Measurements from ENCODE around the gene MATN3. TPM values are rescaled to one million over a fixed set of nuclear protein-coding genes. Genes with fewer than 3 reads are reported as not detected.

Gene MATN3
- polyA plus RNA-seq, 1 donor (not counting 4 experiments of a cell fraction or from before 2014, with no cell fraction given), result 1.4 TPM

DNA sequence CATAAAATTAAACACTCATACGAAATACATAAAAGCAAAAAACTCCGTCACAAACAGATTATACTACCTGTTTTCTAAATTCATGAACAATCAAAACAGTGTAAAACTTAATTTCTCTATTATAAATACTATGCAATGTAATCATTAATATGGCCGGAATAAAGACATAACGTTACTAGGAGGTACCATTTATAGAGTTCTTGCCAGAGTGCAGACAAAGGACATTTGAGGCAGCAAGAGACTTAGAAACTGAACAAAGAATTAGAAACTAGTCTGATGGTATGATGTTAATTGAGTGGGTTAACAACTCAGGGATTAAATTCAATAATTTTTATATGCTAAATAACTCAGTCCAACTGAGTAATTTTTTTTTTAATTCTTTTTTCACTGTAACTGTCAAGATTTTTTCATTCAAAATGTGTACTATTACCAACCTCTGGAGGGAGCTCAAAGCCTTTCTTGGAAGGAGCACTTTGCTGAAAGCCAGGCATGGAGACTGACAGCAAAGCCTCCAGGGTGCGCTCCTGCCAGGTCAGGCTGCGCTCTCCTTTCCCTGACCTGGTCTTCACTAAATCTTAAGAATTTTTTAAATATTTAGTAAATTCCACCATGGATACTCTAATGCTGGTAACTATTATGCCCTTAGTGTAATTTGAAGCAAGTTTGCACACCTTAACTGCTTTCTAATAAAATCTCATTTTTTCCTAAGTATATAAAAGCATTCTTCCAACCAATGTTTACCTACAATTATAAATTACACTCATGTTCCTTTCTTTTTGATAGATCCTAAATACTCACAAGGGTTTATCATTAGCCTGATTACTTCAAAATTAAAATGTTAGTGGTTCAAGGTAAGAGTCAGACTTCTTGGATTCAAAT is 56.7 kb downstream of the MATN3 start:
- TF ChIP-seq CTCF (optimal IDR thresholded peaks at IDR 0.05 in 1 of 3, IDR thresholded peaks at IDR 0.05 in 1 of 3, conservative IDR thresholded peaks at IDR 0.05 in 1 of 3; ENCODE audit: extremely low read depth in 1 of 3, insufficient read depth in 2 of 3, low read length in 3 of 3) (peak; percentile 79 to 85 (median 83)), EZH2 (IDR thresholded peaks at IDR 0.05; ENCODE audit: low read length) (no peak)
- DNase-seq (ENCODE audit: low read depth, low spot score) (peak; percentile 21), FAIRE-seq (peak; percentile 89)
- Histone ChIP-seq H3K9me3 (ENCODE audit: control insufficient read depth, low read depth, low read length) (no peaks in the 10 kb centered on the region), H3K4me3 (ENCODE audit: control insufficient read depth in 2 of 3, extremely low read depth in 1 of 3, insufficient read depth in 2 of 3, low read depth in 1 of 3, low read length in 3 of 3) (no peak overlapping the region), H3K36me3 (ENCODE audit: control insufficient read depth in 2 of 2, extremely low read depth in 1 of 2, insufficient read depth in 2 of 2, low read length in 2 of 2) (peaks cover 2 to 5% of the 10 kb centered on the region in 2 experiments), H2AFZ (ENCODE audit: control insufficient read depth, low read length) (no peak overlapping the region), H3K9ac (ENCODE audit: control insufficient read depth, extremely low read depth, insufficient read depth, low read length) (no peak overlapping the region), H3K27ac (ENCODE audit: control insufficient read depth, insufficient read depth, low read length) (no peak overlapping the region), H4K20me1 (ENCODE audit: control insufficient read depth, extremely low read depth, insufficient read depth, low read length) (no peaks in the 10 kb centered on the region), H3K79me2 (ENCODE audit: control insufficient read depth, insufficient read depth, low read length) (no peaks in the 10 kb centered on the region), H3K4me2 (ENCODE audit: control insufficient read depth, extremely low read depth, insufficient read depth, low read depth, low read length) (no peak overlapping the region), H3K9me1 (ENCODE audit: control insufficient read depth, extremely low read depth, insufficient read depth, low read length) (no peaks in the 10 kb centered on the region), H3K27me3 (ENCODE audit: control insufficient read depth, extremely low read depth, insufficient read depth, low read length) (no peaks in the 10 kb centered on the region), H3K4me1 (ENCODE audit: control insufficient read depth, extremely low read depth, insufficient read depth, low read length) (no peaks in the 10 kb centered on the region)
- dilution Hi-C loops (cut with MboI; ENCODE audit: extremely low pct_ligation_motif_present, low sequenced_read_pairs), result no loop called here

- dilution Hi-C loops (cut with MboI; ENCODE audit: extremely low pct_ligation_motif_present, low sequenced_read_pairs), result no loop called here
- Histone ChIP-seq H3K4me3 (ENCODE audit: control insufficient read depth in 2 of 3, extremely low read depth in 1 of 3, insufficient read depth in 2 of 3, low read depth in 1 of 3, low read length in 3 of 3) (no peak overlapping the region), H3K36me3 (ENCODE audit: control insufficient read depth in 2 of 2, extremely low read depth in 1 of 2, insufficient read depth in 2 of 2, low read length in 2 of 2) (peaks cover 2 to 7% of the 10 kb centered on the region in 2 experiments), H3K4me1 (ENCODE audit: control insufficient read depth, extremely low read depth, insufficient read depth, low read length) (no peaks in the 10 kb centered on the region), H3K27ac (ENCODE audit: control insufficient read depth, insufficient read depth, low read length) (no peak overlapping the region), H2AFZ (ENCODE audit: control insufficient read depth, low read length) (no peak overlapping the region), H3K27me3 (ENCODE audit: control insufficient read depth, extremely low read depth, insufficient read depth, low read length) (no peaks in the 10 kb centered on the region), H4K20me1 (ENCODE audit: control insufficient read depth, extremely low read depth, insufficient read depth, low read length) (no peaks in the 10 kb centered on the region), H3K9me3 (ENCODE audit: control insufficient read depth, low read depth, low read length) (no peaks in the 10 kb centered on the region), H3K4me2 (ENCODE audit: control insufficient read depth, extremely low read depth, insufficient read depth, low read depth, low read length) (no peak overlapping the region), H3K79me2 (ENCODE audit: control insufficient read depth, insufficient read depth, low read length) (no peaks in the 10 kb centered on the region), H3K9me1 (ENCODE audit: control insufficient read depth, extremely low read depth, insufficient read depth, low read length) (no peaks in the 10 kb centered on the region), H3K9ac (ENCODE audit: control insufficient read depth, extremely low read depth, insufficient read depth, low read length) (no peak overlapping the region)
- no peak for DNase-seq (ENCODE audit: low read depth, low spot score)
- TF ChIP-seq CTCF (optimal IDR thresholded peaks at IDR 0.05 in 1 of 3, IDR thresholded peaks at IDR 0.05 in 1 of 3, conservative IDR thresholded peaks at IDR 0.05 in 1 of 3; ENCODE audit: extremely low read depth in 1 of 3, insufficient read depth in 2 of 3, low read length in 3 of 3) (no peak), EZH2 (IDR thresholded peaks at IDR 0.05; ENCODE audit: low read length) (no peak)
- no peak for FAIRE-seq
These were observed 63.4 kb downstream of the MATN3 start for GRCh38 chr2:19949071-19949470.

All from keratinocyte (primary cell).